Activated CD4-positive, alpha-beta T cell treated with anti-CD3 and anti-CD28 coated beads for 36 hours (primary cell): Measurements from ENCODE around the gene TANGO2. TPM values are rescaled to one million over a fixed set of nuclear protein-coding genes. Genes with fewer than 3 reads are reported as not detected.

Source experiments
- ATAC-seq: fragments of 200-7000 bp; cut with Tn5 transposase; one replicate; pipeline ENCODE4 v1.10.0; 2021; ENCODE audit warnings: mild to moderate bottlenecking, moderate library complexity
- CTCF ChIA-PET: fragments of 350-600 bp; sonication (Branson Sonifier 250); formaldehyde crosslinking; loops from one replicate; lab custom pipeline; 2021; ENCODE audit warnings: antibody characterized with exemption; lab: Charles Lee
- POLR2A ChIA-PET: fragments of 350-600 bp; sonication (Branson Sonifier 250); formaldehyde crosslinking; loops from one replicate; lab custom pipeline; 2021; ENCODE audit warnings: antibody characterized with exemption, inconsistent platforms; lab: Charles Lee
- DNase-seq: peaks from one replicate; pipeline ENCODE4 v3.0.0-alpha.2; 2020
- H3K27ac Mint-ChIP-seq: one replicate; pipeline ENCODE4 v1.8.0; 2021; ENCODE audit warnings: mixed read lengths
- H3K27me3 Mint-ChIP-seq: one replicate; pipeline ENCODE4 v1.8.0; 2021; ENCODE audit warnings: mixed read lengths
- H3K36me3 Mint-ChIP-seq: one replicate; pipeline ENCODE4 v1.8.0; 2021; ENCODE audit warnings: low read depth, mixed read lengths
- H3K4me1 Mint-ChIP-seq: one replicate; pipeline ENCODE4 v1.8.0; 2021; ENCODE audit warnings: mixed read lengths
- H3K4me3 Mint-ChIP-seq: one replicate; pipeline ENCODE4 v1.8.0; 2021; ENCODE audit warnings: mild to moderate bottlenecking, moderate library complexity, mixed read lengths
- H3K9me3 Mint-ChIP-seq: one replicate; pipeline ENCODE4 v1.8.0; 2021; ENCODE audit warnings: low read depth, mixed read lengths
- intact Hi-C, 2 experiments: fragments of 100-400 bp; cut with DNase I in 1 of 2; cut with micrococcal nuclease in 1 of 2; formaldehyde crosslinking; loops; one replicate each; pipeline versions ENCODE4 v1.14.2 to v1.15.1; 2022 to 2024; cut with DNase I, micrococcal nuclease
- total RNA-seq, 2 experiments: library from RNA; stranded (reverse); gene quantifications; one replicate each; pipeline ENCODE4 v1.2.3, GENCODE V29; 2021

Gene TANGO2
- total RNA-seq, 2 experiments from 2014 or later, result 20.3 to 22.8 TPM

GRCh38 chr22:20107951-20108756 is 87.2 kb downstream of the TANGO2 start:
- H3K4me3 Mint-ChIP-seq, result no peak overlapping the region
- H3K9me3 Mint-ChIP-seq, result no peaks in the 10 kb centered on the region
- peaks cover 16% of the 10 kb centered on the region for H3K4me1 Mint-ChIP-seq
- peaks cover 24% of the 10 kb centered on the region for H3K36me3 Mint-ChIP-seq
- intact Hi-C loops, result no loop called here
- peak overlapping the region; percentile 43 for H3K27ac Mint-ChIP-seq
- H3K27me3 Mint-ChIP-seq, result no peaks in the 10 kb centered on the region
- ATAC-seq (no peak), DNase-seq (no peak)
- POLR2A ChIA-PET, result interaction anchor here (0.5 to 1.0 kb wide), 3 partner anchors 9 to 36 kb away, joined by 3 to 4 read pairs (median 3); partner anchors contain the start of gene TRMT2A
- CTCF ChIA-PET, result interaction anchor here (1.0 to 1.3 kb wide), 3 partner anchors 7 to 11 kb away, joined by 3 to 6 read pairs (median 4); no protein-coding TSS in a partner anchor

- Mint-ChIP-seq H3K4me3 (no peak overlapping the region), H3K9me3 (no peaks in the 10 kb centered on the region), H3K4me1 (peaks cover 17% of the 10 kb centered on the region), H3K27ac (peak overlapping the region; percentile 43), H3K36me3 (peaks cover 24% of the 10 kb centered on the region), H3K27me3 (no peaks in the 10 kb centered on the region)
- CTCF ChIA-PET, result interaction anchor here (1.0 to 1.3 kb wide), 3 partner anchors 8 to 12 kb away, joined by 3 to 6 read pairs (median 4); no protein-coding TSS in a partner anchor
- DNase-seq, result no peak
- ATAC-seq, result no peak
- POLR2A ChIA-PET, result interaction anchor here (0.6 to 1.0 kb wide), 3 partner anchors 9 to 30 kb away, joined by 3 to 8 read pairs (median 4); partner anchors contain the start of gene TRMT2A
- intact Hi-C loops, result no loop called here
Measured at GRCh38 chr22:20108757-20109230, 87.9 kb downstream of the TANGO2 start.

- Mint-ChIP-seq H3K27ac (no peak overlapping the region), H3K27me3 (no peaks in the 10 kb centered on the region), H3K36me3 (peaks cover 28% of the 10 kb centered on the region), H3K4me1 (peaks cover 24% of the 10 kb centered on the region), H3K9me3 (no peaks in the 10 kb centered on the region), H3K4me3 (no peak overlapping the region)
- intact Hi-C loops, result no loop called here
- no peak for DNase-seq
- ChIA-PET POLR2A (interaction anchor here (0.6 to 1.8 kb wide), 2 partner anchors 9 to 31 kb away, joined by 4 to 8 read pairs; no protein-coding TSS in a partner anchor), CTCF (interaction anchor here (1.0 to 3.3 kb wide), 6 partner anchors 8 to 209 kb away, joined by 3 to 16 read pairs (median 4); no protein-coding TSS in a partner anchor)
- no peak for ATAC-seq
Measured at GRCh38 chr22:20109411-20110358, 88.8 kb downstream of the TANGO2 start.

GRCh38 chr22:20110359-20110985 is 89.6 kb downstream of the TANGO2 start:
- Mint-ChIP-seq H3K27ac (peak overlapping the region; percentile 93), H3K4me3 (no peak overlapping the region), H3K4me1 (peaks cover 29% of the 10 kb centered on the region), H3K36me3 (peaks cover 34% of the 10 kb centered on the region), H3K9me3 (no peaks in the 10 kb centered on the region), H3K27me3 (no peaks in the 10 kb centered on the region)
- intact Hi-C loops, result no loop called here
- ATAC-seq (no peak), DNase-seq (no peak)
- ChIA-PET POLR2A (interaction anchor here (1.8 kb wide), 1 partner anchor 10 kb away, joined by 4 read pairs; no protein-coding TSS in a partner anchor), CTCF (interaction anchor here (0.6 to 3.3 kb wide), 10 partner anchors 9 to 674 kb away, joined by 3 to 16 read pairs (median 4); no protein-coding TSS in a partner anchor)

- intact Hi-C loops, result loop anchor here in 1 of 2 experiments (1.0 kb wide), 1 partner anchor 11 kb away; no protein-coding TSS in a partner anchor
- ChIA-PET POLR2A (interaction anchor here (0.6 to 1.8 kb wide), 3 partner anchors 10 to 32 kb away, joined by 4 read pairs; no protein-coding TSS in a partner anchor), CTCF (interaction anchor here (0.6 to 3.3 kb wide), 10 partner anchors 10 to 675 kb away, joined by 3 to 16 read pairs (median 4); no protein-coding TSS in a partner anchor)
- Mint-ChIP-seq H3K27me3 (no peaks in the 10 kb centered on the region), H3K4me1 (peaks cover 29% of the 10 kb centered on the region), H3K36me3 (peaks cover 36% of the 10 kb centered on the region), H3K27ac (peak overlapping the region; percentile 93), H3K9me3 (no peaks in the 10 kb centered on the region), H3K4me3 (no peak overlapping the region)
- peak; percentile 79 for ATAC-seq
- peak; percentile 66 for DNase-seq
Measured at GRCh38 chr22:20111045-20111688, 90.3 kb downstream of the TANGO2 start.

- no peak overlapping the region for H3K4me3 Mint-ChIP-seq
- peaks cover 31% of the 10 kb centered on the region for H3K4me1 Mint-ChIP-seq
- peaks cover 37% of the 10 kb centered on the region for H3K36me3 Mint-ChIP-seq
- H3K27ac Mint-ChIP-seq, result peak overlapping the region; percentile 93
- ATAC-seq (no peak), DNase-seq (no peak)
- H3K27me3 Mint-ChIP-seq, result no peaks in the 10 kb centered on the region
- intact Hi-C loops, result loop anchor here in 1 of 2 experiments (1.0 kb wide), 1 partner anchor 12 kb away; no protein-coding TSS in a partner anchor
- ChIA-PET CTCF (interaction anchor here (0.8 to 3.3 kb wide), 5 partner anchors 10 to 142 kb away, joined by 3 to 16 read pairs (median 10); no protein-coding TSS in a partner anchor), POLR2A (interaction anchor here (0.6 to 1.8 kb wide), 3 partner anchors 11 to 33 kb away, joined by 4 read pairs; no protein-coding TSS in a partner anchor)
- H3K9me3 Mint-ChIP-seq, result no peaks in the 10 kb centered on the region
Measured at GRCh38 chr22:20111689-20112622, 91.0 kb downstream of the TANGO2 start.

- H3K27ac Mint-ChIP-seq, result peak overlapping the region; percentile 93
- ATAC-seq, result no peak
- no peak for DNase-seq
- H3K9me3 Mint-ChIP-seq, result no peaks in the 10 kb centered on the region
- H3K4me1 Mint-ChIP-seq, result peaks cover 31% of the 10 kb centered on the region
- ChIA-PET POLR2A (no interaction called here), CTCF (interaction anchor here (0.8 to 3.3 kb wide), 3 partner anchors 11 to 20 kb away, joined by 3 to 16 read pairs (median 10); no protein-coding TSS in a partner anchor)
- H3K27me3 Mint-ChIP-seq, result no peaks in the 10 kb centered on the region
- H3K36me3 Mint-ChIP-seq, result peaks cover 28% of the 10 kb centered on the region
- H3K4me3 Mint-ChIP-seq, result no peak overlapping the region
- intact Hi-C loops, result no loop called here
Measured at GRCh38 chr22:20112623-20113511, 92.0 kb downstream of the TANGO2 start.

GRCh38 chr22:20113551-20114310 is 92.8 kb downstream of the TANGO2 start:
- peaks cover 30% of the 10 kb centered on the region for H3K36me3 Mint-ChIP-seq
- no peaks in the 10 kb centered on the region for H3K27me3 Mint-ChIP-seq
- ChIA-PET CTCF (no interaction called here), POLR2A (no interaction called here)
- H3K4me3 Mint-ChIP-seq, result no peak overlapping the region
- ATAC-seq, result no peak
- intact Hi-C loops, result no loop called here
- no peaks in the 10 kb centered on the region for H3K9me3 Mint-ChIP-seq
- peak overlapping the region; percentile 70 for H3K27ac Mint-ChIP-seq
- DNase-seq, result no peak
- peaks cover 37% of the 10 kb centered on the region for H3K4me1 Mint-ChIP-seq
